GM19468 (cell line): ENCODE results near the gene ZYG11A.
"Not testable (repeated sequence)": the region's sequence is repeated elsewhere in the genome, so short reads cannot be mapped to it uniquely, and the experiment has no call there.

ENCODE experiments used
- ATAC-seq: cut with Tn5 transposase; IDR thresholded peaks from one replicate; pipeline ENCODE4 v1.9.1; 2021; ENCODE audit warnings: mild to moderate bottlenecking, moderate library complexity, moderate number of reproducible peaks; ENCODE audit not compliant: unreplicated experiment; ENCODE audit errors: extremely low read depth

ZYG11A gene

GRCh38 chr1:52869727-52870126, 27.2 kb downstream of the ZYG11A start:
- not testable (repeated sequence) for ATAC-seq

GRCh38 chr1:52876843-52877242, 34.3 kb downstream of the ZYG11A start:
- no peak for ATAC-seq

GRCh38 chr1:52877554-52877953, 35.0 kb downstream of the ZYG11A start:
- no peak for ATAC-seq

DNA sequence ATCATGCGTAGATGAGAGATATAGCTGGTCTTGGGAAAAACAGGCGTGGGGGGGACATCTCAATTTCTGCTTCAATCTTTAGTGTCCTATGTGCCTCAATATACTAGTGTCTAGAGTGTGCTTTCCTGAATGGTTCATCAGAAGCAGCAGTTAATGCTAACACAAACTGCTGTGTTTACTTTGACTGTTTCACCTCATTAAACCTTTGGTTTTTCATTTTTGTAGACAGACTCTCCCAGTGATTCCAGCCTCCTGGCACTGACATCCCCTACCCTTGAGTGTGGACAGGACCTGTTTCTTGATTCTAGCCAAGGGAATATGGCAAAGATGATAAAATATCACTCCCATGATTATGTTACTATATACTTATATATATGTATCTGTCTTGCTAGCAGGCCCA, 37.6 kb downstream of the ZYG11A start:
- no peak for ATAC-seq

DNA sequence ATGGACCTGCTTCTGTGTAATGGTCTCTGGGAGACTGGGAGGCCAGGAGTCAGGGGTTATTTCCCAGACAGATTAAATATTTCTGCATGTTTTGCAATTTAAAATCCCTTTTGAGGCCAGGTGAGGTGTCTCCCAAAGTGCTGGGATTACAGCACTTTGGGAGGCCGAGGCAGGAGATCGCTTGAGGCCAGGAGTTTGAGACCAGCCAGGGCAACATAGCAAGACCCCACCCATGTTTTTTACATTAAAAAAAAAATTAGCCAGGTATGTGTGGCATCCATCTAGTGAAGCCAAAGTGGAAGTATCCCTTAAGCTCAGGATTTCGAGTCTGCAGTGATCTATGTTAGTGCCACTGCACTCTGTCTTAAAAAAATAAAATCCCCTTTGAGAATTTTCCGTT, 44.9 kb downstream of the ZYG11A start:
- no peak for ATAC-seq

DNA sequence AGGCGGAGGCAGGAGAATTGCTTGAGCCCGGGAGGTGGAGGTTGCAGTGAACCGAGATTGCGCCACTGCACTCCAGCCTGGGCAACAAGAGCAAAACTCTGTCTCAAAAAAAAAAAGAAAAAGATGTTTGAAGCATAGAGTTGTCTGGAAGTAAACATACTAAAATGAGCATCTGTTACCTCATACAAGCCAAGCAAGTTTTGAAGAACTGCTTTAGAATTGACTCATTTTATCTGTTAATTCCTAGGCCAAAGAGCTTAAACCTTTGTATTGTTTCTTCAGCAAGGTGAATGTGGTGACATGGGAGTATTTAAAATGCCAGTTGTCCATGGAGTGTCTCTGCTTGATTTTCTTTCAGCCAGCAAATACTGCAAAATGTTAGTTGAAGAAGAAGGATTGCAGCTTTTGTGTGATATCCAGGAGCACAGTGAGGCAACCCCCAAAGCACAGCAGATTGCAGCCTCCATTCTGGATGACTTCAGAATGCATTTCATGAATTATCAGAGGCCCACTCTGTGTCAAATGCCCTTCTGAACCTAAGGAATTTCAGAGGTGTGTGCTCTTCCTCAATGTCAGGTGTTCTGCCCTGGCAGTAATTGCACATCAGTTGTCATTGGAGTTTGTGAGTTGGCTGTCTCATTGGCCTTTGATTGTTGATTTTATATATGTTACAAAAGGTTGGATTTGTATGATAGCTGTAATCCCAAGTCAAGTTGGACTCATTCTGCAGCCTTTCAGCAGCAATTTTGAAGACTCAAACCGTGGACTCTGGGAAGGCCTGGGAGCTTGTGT, 50.1 kb downstream of the ZYG11A start:
- no peak for ATAC-seq

DNA sequence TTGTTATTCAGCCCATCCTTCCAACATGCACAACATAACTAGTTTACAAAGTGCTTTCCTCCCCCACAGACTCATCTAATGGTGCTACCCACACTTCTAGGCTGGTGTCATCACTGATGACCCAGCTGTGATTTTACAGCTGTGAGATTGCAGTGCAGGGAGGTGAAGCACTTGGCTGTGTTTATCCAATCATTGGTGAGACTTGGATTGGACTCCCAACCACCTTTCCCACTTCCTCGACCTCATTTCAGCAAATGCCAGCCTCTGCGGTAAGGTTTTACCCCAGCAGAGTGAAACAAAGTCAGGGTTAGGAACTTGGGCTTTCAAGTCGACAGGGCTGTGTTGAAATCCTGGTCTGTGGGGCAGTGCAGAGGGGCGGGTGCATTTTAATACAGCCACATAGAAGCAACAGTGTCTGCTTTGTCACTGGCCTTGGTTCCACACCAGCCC, 56.9 kb downstream of the ZYG11A start:
- no peak for ATAC-seq

DNA sequence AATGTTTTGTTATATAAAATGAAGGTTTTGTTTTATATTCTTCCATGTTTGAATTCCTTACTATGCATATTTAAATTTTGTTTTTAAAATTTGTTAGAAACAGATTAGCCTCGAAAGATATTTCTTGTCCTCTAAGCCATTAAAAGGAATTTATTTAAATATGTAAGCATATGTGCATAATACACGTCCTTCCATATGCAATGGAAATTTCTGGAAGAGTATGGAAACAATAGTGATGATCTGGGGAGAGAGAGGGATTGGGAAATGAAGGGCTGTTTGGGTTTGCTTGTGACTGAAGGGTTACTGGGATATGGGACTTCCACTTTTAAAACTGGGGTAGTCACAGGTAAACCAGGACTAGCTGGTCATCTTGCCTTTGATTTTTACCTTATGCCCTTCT, 57.8 kb downstream of the ZYG11A start:
- no peak for ATAC-seq

DNA sequence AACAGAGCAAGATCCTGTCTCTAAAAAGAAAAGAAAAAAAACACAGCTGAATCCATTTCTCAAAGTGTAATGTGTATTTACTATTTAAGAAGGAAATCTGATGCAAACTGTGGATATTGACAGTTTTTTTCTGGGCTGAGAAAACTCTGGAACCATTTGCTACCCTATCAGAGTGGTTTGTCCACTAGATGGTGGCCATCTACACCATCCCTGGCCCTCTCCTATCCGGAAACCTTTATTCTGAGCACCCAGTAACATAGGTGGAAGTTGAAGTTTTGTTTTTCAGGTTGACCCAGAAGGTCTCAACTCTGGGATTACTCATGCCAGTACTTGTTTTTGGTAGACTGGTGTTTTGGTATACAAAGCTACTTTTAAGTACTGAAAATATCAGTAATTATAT, 58.8 kb downstream of the ZYG11A start:
- no peak for ATAC-seq

DNA sequence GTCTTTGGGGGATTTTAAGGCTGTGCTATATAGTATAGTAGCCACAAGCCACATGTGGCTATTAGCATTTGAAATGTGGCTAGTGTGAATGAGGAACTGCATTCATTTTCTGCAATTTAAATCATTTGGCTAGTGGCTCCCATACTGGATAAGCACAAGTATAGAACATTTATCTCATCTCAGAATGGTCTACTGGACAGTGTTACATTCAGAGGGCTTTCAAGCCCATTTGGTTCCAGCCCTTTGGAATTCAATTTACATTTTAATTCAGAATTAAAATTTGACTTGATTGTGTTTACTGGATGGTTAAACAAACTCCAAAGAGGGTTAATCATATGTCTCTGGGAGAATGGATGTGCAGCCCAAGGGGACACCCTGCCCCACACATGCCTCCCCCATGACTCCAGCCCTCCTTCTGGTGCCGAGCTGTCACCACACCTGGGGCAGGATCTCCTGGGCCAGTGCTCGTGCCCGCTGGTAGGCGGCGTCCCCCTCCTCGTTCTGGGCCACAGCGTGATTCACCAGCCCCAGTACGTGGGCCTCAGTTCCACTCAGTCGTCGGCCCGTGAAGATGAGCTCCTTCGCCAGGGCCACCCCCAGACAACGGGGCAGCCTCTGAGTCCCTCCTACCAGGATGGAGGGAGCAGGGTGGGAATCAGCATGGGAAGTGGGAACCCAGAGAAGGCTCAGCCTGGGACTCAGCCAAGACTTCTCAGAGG, 61.8 kb downstream of the ZYG11A start:
- ATAC-seq: no peak

- ATAC-seq: no peak
Observed at GRCh38 chr1:52904927-52905698, 62.6 kb downstream of the ZYG11A start.

DNA sequence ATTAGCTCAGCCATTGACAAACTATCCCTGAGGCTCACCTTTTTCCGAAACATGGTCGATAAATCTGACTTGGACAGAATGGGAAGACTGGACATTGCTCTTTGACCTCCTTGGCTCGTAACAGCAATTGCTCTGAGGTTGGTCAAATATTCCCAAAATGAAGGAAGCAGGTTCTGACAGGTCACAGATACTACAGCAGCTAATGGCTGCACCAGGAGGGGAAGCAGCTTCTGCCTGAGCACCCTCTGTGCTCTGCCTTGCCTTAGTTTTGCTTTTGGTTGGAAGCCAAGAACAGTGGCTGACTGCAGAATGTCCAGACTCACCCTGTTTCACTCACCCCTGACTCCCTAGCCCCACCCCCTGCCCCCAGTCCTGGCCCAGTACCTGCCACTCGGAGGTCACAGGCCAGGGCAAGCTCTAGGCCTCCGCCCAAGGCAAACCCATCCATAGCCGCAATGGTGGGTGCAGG, 63.6 kb downstream of the ZYG11A start:
- no peak for ATAC-seq

GRCh38 chr1:52907068-52907811, 64.7 kb downstream of the ZYG11A start:
- no peak for ATAC-seq

DNA sequence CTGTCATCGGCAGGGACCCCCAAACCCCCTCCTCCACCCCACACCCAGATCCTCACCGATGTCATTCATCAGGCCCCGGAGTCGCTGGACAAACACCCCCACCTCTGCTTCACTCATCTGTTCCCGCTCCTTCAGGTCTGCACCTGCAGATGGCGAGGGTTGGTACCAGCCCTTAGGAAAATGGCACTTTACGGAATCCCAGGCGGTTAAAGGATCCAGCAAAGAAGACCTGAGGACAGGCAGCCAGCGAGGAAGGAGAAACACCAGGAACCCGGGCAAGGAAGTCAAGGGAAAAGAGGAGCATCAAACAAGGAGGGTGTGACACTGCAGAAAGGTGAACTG, 65.2 kb downstream of the ZYG11A start:
- ATAC-seq: no peak

- ATAC-seq: no peak
Observed at GRCh38 chr1:52911541-52911940, 69.0 kb downstream of the ZYG11A start.

- ATAC-seq: no peak
Observed at GRCh38 chr1:52913014-52913413, 70.5 kb downstream of the ZYG11A start.

- ATAC-seq: no peak
Observed at GRCh38 chr1:52913537-52913936, 71.0 kb downstream of the ZYG11A start.

DNA sequence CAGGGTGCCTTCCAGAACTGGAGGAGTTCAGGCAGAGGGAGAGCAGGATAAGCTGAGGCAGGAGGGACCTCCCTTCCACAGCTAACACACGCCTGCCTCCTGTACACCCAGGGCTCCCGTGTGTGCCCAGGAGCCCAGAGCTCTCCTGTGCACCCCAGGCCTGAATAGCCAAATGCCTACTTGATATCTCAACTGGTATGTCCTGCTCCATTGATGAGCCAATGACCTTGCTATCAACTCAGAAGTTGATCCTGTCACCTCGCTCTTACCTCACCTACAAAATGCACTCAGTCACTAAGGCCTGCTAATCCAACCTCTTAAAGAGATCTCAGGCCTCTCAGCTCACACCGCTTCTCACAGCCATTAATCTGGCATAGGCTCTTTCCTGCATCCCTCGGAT, 71.9 kb downstream of the ZYG11A start:
- no peak for ATAC-seq

GRCh38 chr1:52915211-52915854, 72.8 kb downstream of the ZYG11A start:
- no peak for ATAC-seq

DNA sequence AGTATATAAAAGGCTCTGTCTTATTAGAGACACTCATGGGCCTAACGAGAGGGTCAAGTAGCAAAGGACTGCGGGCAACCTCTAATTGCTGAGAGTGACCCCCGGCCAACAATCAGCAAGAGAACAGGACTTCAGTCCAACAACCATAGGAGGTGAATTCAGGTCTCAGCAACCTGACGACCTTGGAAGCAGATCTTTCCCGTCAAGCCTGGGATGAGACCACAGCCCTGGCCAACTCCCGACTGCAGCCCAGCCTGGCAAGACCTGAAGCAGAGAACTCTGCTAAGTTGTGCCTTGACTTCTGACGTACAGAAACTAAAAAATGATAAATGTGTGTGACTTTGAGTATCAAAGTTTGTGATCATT, 73.3 kb downstream of the ZYG11A start:
- no peak for ATAC-seq
